GM18861 (cell line): ENCODE measurements around the gene RBPJ.

ENCODE experiments used
- ATAC-seq: cut with Tn5 transposase; IDR thresholded peaks from one replicate; pipeline ENCODE4 v1.9.1; 2021; ENCODE audit not compliant: unreplicated experiment

The RBPJ gene

GRCh38 chr4:26412381-26413372, 91.9 kb downstream of the RBPJ start:
- ATAC-seq = no peak

- no peak for ATAC-seq
These were observed 92.8 kb downstream of the RBPJ start for GRCh38 chr4:26413582-26413981.

DNA sequence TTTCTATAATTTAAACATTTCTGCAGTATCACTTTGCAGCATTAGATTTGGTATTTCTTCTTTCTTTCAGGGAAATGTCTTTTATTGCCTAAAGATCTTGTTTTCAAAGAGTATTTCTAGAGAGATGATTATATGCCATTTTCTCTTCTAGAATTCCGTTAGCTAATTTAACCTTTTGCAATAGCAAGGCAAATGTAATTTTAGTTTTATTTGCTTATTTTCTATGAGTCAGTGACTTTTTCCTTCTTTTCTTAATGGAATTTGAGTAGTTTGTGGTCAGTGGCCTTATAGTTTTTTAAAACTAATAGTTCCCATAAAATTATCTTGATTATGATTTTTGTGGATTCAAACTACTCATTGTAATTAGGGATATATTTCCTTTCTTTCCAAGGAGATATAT, 97.3 kb downstream of the RBPJ start:
- ATAC-seq = no peak

- ATAC-seq = no peak
These were observed 98.0 kb downstream of the RBPJ start for GRCh38 chr4:26418850-26419249.

DNA sequence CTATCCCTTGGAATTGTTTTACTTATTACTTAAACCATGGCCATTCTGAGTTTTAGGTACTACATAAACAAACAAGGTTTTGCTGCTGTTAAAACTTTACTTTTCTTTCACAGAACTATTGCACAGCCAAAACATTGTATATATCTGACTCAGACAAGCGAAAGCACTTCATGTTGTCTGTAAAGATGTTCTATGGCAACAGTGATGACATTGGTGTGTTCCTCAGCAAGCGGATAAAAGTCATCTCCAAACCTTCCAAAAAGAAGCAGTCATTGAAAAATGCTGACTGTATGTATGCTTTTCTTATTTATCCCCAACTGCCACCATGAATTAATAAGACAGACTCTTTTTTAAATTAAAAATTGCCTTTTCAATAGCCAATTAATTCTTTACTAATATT, 99.6 kb downstream of the RBPJ start:
- ATAC-seq = no peak

DNA sequence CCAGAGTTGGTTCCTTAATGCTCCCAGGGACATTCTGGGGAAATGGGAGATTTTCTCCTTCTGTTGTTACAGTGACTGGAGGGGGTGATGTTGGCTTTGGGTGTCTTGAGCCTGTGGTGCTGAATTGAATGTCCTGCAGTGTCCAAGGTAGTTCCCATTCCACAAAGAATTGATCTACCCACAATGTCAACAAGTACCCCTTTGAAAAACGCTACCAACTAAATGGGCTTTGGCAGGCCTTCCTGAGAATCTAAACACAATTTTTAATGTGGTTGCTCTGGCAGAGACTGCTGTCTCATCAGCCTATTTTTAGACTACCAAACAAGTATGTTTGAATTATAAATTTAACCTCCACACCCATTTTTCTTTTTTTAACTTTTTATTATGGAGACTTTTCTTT, 100.1 kb downstream of the RBPJ start:
- ATAC-seq = no peak

GRCh38 chr4:26424153-26424552, 103.3 kb downstream of the RBPJ start:
- ATAC-seq = no peak

DNA sequence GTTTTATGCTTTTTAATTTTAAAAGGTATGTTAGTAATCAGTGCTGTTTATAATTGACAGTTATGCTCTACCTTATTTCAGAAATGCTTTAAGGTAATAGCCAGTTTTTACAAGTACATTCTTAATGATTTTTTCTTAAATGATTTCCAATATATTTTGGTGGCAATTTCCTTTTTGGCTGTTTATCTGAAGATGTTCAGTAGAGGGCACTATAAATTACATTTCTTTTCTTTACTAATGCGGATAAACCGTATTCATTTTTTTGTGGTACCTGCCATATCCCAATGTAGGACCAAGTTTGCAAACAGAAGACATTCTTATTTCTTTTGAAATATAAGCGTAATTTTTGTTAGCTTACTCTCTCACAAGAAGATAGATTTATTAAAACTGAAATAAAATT, 104.0 kb downstream of the RBPJ start:
- no peak for ATAC-seq

DNA sequence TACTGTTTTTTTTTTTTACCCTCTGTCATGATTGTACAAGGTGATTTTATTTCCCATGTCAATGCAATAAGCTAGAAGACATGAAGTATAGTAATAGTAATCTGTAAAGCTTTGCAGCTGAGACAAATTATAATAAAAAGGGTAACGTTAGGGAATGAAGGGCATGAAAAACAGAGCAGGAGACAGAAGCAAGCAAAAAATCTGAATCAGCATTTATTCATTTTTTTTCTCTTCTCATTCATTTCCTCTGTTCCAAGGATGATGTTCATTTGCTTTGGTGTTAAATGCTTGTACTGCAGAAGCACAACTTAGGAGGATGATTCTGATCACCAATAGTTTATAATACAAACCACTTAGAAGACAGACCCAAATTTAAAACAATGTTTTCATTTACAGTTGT, 105.1 kb downstream of the RBPJ start:
- no peak for ATAC-seq

DNA sequence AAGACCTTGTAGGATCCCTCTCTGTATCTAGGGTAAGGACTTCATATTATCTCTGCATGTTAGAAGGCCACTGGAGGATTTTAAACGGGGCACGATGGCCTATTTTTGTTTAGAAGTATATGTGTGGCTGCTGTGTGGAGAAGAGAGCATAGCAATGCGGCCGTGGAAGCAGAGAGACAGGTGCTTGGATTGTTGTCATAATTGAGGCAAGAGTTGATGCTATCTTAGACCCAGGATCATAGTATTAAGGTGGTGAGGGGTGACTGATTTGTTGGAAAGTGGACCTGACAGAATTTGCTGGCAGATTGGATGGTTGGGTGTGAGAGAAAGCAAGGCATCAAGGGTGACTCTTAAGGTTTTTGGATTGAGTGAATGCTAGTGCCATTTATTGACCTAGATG, 106.1 kb downstream of the RBPJ start:
- no peak for ATAC-seq

DNA sequence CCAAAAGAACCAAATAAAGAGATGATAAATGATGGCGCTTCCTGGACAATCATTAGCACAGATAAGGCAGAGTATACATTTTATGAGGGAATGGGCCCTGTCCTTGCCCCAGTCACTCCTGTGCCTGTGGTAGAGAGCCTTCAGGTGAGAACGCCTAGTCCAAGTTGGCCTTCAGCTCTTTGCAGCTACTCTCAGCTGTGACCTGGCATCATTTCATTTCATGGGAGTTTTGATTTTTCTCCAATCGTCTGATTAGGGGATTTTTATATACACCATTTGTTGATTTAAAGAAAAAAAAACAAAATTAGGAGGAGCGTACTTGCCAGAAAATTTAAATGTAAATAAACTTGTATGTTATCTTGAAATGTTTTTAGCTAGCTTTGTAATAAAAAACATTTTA, 109.1 kb downstream of the RBPJ start:
- no peak for ATAC-seq

GRCh38 chr4:26431461-26432180, 110.8 kb downstream of the RBPJ start:
- ATAC-seq = no peak

GRCh38 chr4:26432419-26432818, 111.6 kb downstream of the RBPJ start:
- ATAC-seq = no peak

GRCh38 chr4:26433556-26433955, 112.7 kb downstream of the RBPJ start:
- no peak for ATAC-seq

GRCh38 chr4:26434030-26434639, 113.3 kb downstream of the RBPJ start:
- no peak for ATAC-seq

- ATAC-seq = no peak
These were observed 120.3 kb downstream of the RBPJ start for GRCh38 chr4:26441102-26441501.

DNA sequence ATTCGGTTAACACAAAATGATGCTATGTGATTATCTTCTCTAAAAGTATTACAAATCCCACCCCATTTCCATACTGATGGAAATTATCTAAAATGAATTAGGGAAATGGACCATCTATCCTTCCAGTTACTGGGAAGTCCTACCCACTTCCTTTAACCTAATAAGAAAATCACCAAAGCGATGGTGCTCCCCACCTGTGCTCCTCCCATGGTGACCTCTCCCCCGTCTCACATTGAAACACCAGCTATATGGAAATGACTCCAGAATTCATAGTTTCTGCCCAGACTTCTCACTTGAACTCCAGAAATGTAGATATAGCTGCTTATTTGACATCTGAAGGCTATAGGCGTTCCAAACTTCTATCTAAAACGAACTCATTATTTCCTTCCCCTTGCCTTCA, 121.0 kb downstream of the RBPJ start:
- no peak for ATAC-seq

GRCh38 chr4:26447378-26447777, 126.6 kb downstream of the RBPJ start:
- ATAC-seq = no peak

- ATAC-seq = no peak
These were observed 129.6 kb downstream of the RBPJ start for GRCh38 chr4:26450418-26450817.

- ATAC-seq = no peak
These were observed 130.8 kb downstream of the RBPJ start for GRCh38 chr4:26451597-26451996.

DNA sequence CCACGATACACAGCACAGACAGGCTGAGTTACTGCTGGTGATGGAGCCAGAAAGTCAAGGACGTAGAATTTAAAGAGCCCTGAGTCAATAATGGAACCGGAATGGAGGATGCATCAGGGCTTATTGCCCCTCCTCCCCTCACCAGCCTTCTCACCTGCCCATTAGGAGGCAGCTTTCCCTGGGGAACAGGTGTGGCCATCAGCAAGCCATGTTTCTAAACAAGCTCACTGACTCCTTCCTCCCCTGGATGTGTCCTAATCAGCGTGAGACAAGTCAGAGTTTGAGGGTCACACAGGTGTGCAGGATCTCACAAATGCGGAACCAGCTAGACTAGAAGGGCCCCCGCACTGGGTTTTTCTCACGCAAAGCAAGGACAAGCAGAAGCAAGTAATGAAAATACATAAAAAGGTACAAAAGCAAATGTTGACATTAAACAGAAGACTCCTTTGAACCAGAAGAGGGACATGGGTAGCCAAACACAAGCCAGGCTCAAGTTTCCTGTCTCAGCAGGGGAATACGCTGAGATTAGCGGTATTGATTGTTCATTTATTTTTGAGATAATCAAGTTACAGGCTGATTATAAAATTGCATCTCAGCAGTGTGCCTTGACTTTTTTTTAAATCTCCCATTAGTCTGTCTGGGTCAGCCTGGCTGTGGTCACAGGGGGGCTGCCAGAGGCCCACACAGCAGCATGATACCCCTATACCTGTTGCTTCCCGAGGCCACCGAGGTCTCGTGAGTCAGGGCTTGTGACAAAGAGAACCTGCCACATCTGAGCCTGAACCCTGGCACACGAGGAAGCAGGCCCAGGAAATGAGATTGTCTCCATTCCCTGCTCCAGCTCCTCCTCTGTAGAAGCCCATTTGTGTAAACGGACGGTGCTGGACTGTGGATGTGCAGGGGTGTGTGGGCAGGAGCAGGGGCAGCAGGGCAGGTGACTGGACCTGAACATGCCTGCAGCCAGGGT, 132.0 kb downstream of the RBPJ start:
- no peak for ATAC-seq
